Measurements from ENCODE around the gene ZNF423. TPM values are rescaled to one million over a fixed set of nuclear protein-coding genes. Genes with fewer than 3 reads are reported as not detected.

ZNF423 gene
- total RNA-seq, result under 0.01 and 0.18 TPM in 2 replicates

GRCh38 chr16:49855822-49856671, at the start of gene ZNF423:
TSS of gene ZNF423 (minus strand) at chr16:49856112. CDS start at chr16:49855774, 338 bp downstream.

Other genes with a start within 250 kb of the ZNF423 start
- 22.0 and 41.8 TPM in 2 replicates for gene CNEP1R1, start 169.1 kb upstream of the ZNF423 start, total RNA-seq
- 13.3 and 17.0 TPM in 2 replicates for gene HEATR3, start 209.9 kb upstream of the ZNF423 start, total RNA-seq

Data from myometrial cell (primary cell).